HEK293T (cell line): ENCODE measurements around the gene GPR39.

Experiments
- CTCF ChIA-PET: fragments of 350-600 bp; formaldehyde crosslinking; extraction: SDS; loops from one replicate; lab custom pipeline; 2021; ENCODE audit warnings: antibody characterized with exemption, inconsistent platforms; lab: Yijun Ruan, JAX
- POLR2A ChIA-PET: fragments of 350-600 bp; formaldehyde crosslinking; extraction: SDS; loops from one replicate; lab custom pipeline; 2020; ENCODE audit warnings: antibody characterized with exemption, inconsistent platforms; lab: Yijun Ruan, JAX
- DNase-seq: peaks from one replicate; pipeline ENCODE4 v3.0.0; 2012; ENCODE audit warnings: mixed read lengths; ENCODE audit errors: extremely low spot score
- ARNT ChIP-seq: fragments of 450-650 bp; IDR thresholded peaks from 2 replicates; pipeline ENCODE4 v1.6.1; 2017; ENCODE audit warnings: mild to moderate bottlenecking
- BHLHE40 ChIP-seq: fragments of 450-650 bp; IDR thresholded peaks from 2 replicates; pipeline ENCODE4 v1.6.1; 2016; ENCODE audit warnings: mild to moderate bottlenecking, moderate library complexity, borderline replicate concordance
- CTBP1 ChIP-seq: fragments of 450-650 bp; IDR thresholded peaks from 2 replicates; pipeline ENCODE4 v1.6.1; 2016; ENCODE audit warnings: borderline replicate concordance
- ELF4 ChIP-seq: fragments of 450-650 bp; IDR thresholded peaks from 2 replicates; pipeline ENCODE4 v1.6.1; 2017; ENCODE audit warnings: antibody characterized with exemption
- FOXA1 ChIP-seq: fragments of 450-650 bp; IDR thresholded peaks from 2 replicates; pipeline ENCODE4 v1.6.1; 2016; ENCODE audit warnings: mild to moderate bottlenecking
- FOXK2 ChIP-seq: fragments of 450-650 bp; IDR thresholded peaks from 2 replicates; pipeline ENCODE4 v1.6.1; 2016; ENCODE audit warnings: mild to moderate bottlenecking
- FOXM1 ChIP-seq: fragments of 450-650 bp; IDR thresholded peaks from 2 replicates; pipeline ENCODE4 v1.6.1; 2017; ENCODE audit warnings: mild to moderate bottlenecking, borderline replicate concordance
- HDGF ChIP-seq: fragments of 450-650 bp; IDR thresholded peaks from 2 replicates; pipeline ENCODE4 v1.6.1; 2017; ENCODE audit warnings: antibody characterized with exemption, borderline replicate concordance
- L3MBTL2 ChIP-seq: fragments of 450-650 bp; conservative IDR thresholded peaks from 2 replicates; pipeline ENCODE4 v1.6.1; 2016; ENCODE audit warnings: mild to moderate bottlenecking
- LEF1 ChIP-seq: fragments of 450-650 bp; IDR thresholded peaks from 2 replicates; pipeline ENCODE4 v1.6.1; 2017; ENCODE audit warnings: mild to moderate bottlenecking, borderline replicate concordance
- NFRKB ChIP-seq: fragments of 450-650 bp; IDR thresholded peaks from 2 replicates; pipeline ENCODE4 v1.6.1; 2016; ENCODE audit warnings: mild to moderate bottlenecking, moderate library complexity
- PKNOX1 ChIP-seq: fragments of 450-650 bp; IDR thresholded peaks from 2 replicates; pipeline ENCODE4 v1.6.1; 2016
- SP1 ChIP-seq: fragments of 450-650 bp; IDR thresholded peaks from 2 replicates; pipeline ENCODE4 v1.6.1; 2017
- SUZ12 ChIP-seq: fragments of 450-650 bp; IDR thresholded peaks from 2 replicates; pipeline ENCODE4 v1.6.1; 2016; ENCODE audit warnings: mild to moderate bottlenecking
- TARDBP ChIP-seq: fragments of 450-650 bp; IDR thresholded peaks from 2 replicates; pipeline ENCODE4 v1.6.1; 2016
- ZNF384 ChIP-seq: fragments of 450-650 bp; IDR thresholded peaks from 2 replicates; pipeline ENCODE4 v1.6.1; 2016

GPR39 gene

GRCh38 chr2:132549935-132550670 is 133.5 kb downstream of the GPR39 start:
- POLR2A ChIA-PET: no interaction called here
- DNase-seq: no peak
- TF ChIP-seq ZNF384 (no peak), FOXA1 (no peak), FOXK2 (no peak), BHLHE40 (no peak), NFRKB (no peak), PKNOX1 (no peak), TARDBP (no peak), LEF1 (no peak), SUZ12 (no peak), L3MBTL2 (no peak), ELF4 (no peak), SP1 (no peak)
- CTCF ChIA-PET: interaction anchor here (1.0 kb wide), 1 partner anchor 101 kb away, joined by 3 read pairs; no protein-coding TSS in a partner anchor

GRCh38 chr2:132550946-132551345 is 134.3 kb downstream of the GPR39 start:
- ChIA-PET POLR2A (no interaction called here), CTCF (no interaction called here)
- TF ChIP-seq ZNF384: no peak
- no peak for DNase-seq

GRCh38 chr2:132557694-132558093 is 141.1 kb downstream of the GPR39 start:
- TF ChIP-seq LEF1: no peak
- no peak for TF ChIP-seq FOXK2
- TF ChIP-seq ZNF384: no peak
- TF ChIP-seq FOXM1: no peak
- no peak for TF ChIP-seq FOXA1
- no peak for TF ChIP-seq HDGF
- TF ChIP-seq CTBP1: no peak
- no peak for TF ChIP-seq SUZ12
- TF ChIP-seq SP1: no peak
- TF ChIP-seq ARNT: no peak
- no peak for TF ChIP-seq PKNOX1
- TF ChIP-seq TARDBP: no peak
- no peak for TF ChIP-seq NFRKB
- no peak for TF ChIP-seq BHLHE40
- TF ChIP-seq L3MBTL2: no peak
- no peak for TF ChIP-seq ELF4
- ChIA-PET CTCF (interaction anchor here (1.9 kb wide), 1 partner anchor 10 kb away, joined by 5 read pairs; no protein-coding TSS in a partner anchor), POLR2A (no interaction called here)
- DNase-seq: no peak

GRCh38 chr2:132559326-132559725 is 142.7 kb downstream of the GPR39 start:
- TF ChIP-seq HDGF (no peak), BHLHE40 (no peak), TARDBP (no peak), SUZ12 (no peak), SP1 (no peak), FOXA1 (no peak), ELF4 (no peak), FOXM1 (no peak), NFRKB (no peak), ZNF384 (no peak), L3MBTL2 (no peak), FOXK2 (no peak), CTBP1 (no peak), PKNOX1 (no peak), ARNT (no peak)
- DNase-seq: no peak
- CTCF ChIA-PET: interaction anchor here (1.0 kb wide), 1 partner anchor 12 kb away, joined by 3 read pairs; no protein-coding TSS in a partner anchor

GRCh38 chr2:132559921-132560320 is 143.3 kb downstream of the GPR39 start:
- ChIA-PET POLR2A (no interaction called here), CTCF (interaction anchor here (0.9 kb wide), 1 partner anchor 13 kb away, joined by 3 read pairs; no protein-coding TSS in a partner anchor)
- TF ChIP-seq ELF4: no peak
- no peak for TF ChIP-seq ZNF384
- TF ChIP-seq PKNOX1: no peak
- TF ChIP-seq BHLHE40: no peak
- no peak for TF ChIP-seq FOXK2
- no peak for TF ChIP-seq ARNT
- TF ChIP-seq HDGF: no peak
- TF ChIP-seq NFRKB: no peak
- no peak for TF ChIP-seq FOXM1
- TF ChIP-seq SP1: no peak
- no peak for TF ChIP-seq FOXA1
- no peak for TF ChIP-seq LEF1
- no peak for TF ChIP-seq CTBP1
- TF ChIP-seq TARDBP: no peak
- no peak for TF ChIP-seq SUZ12
- no peak for DNase-seq

More at GRCh38 chr2:132559326-132559725, 142.7 kb downstream of the GPR39 start:
- POLR2A ChIA-PET: no interaction called here
